Stimulated activated effector memory CD8-positive, alpha-beta T cell treated with anti-CD3 and anti-CD28 coated beads, Interleukin-12 subunit alpha, Interleukin-12 subunit beta, amount 100 ng/mL, for 72 hours (primary cell): ENCODE data around the gene SPATC1L.
"Not testable (repeated sequence)": the region's sequence is repeated elsewhere in the genome, so short reads cannot be mapped to it uniquely, and the experiment has no call there.

Experiments used
- ATAC-seq: fragments of 150-1000 bp; cut with Tn5 transposase; 2 replicates; pipeline ENCODE4 v1.10.0; 2021
- DNase-seq, 2 donors: peaks; one replicate each; pipeline ENCODE4 v3.0.0; 2021 to 2022; ENCODE audit warnings: low spot score in 2 of 2
- H3K27ac Mint-ChIP-seq: one replicate; pipeline ENCODE4 v1.8.0; 2022; ENCODE audit warnings: mild to moderate bottlenecking, mixed read lengths
- H3K36me3 Mint-ChIP-seq: one replicate; pipeline ENCODE4 v1.8.0; 2022; ENCODE audit warnings: mild to moderate bottlenecking, mixed read lengths
- H3K4me1 Mint-ChIP-seq: one replicate; pipeline ENCODE4 v1.8.0; 2022; ENCODE audit warnings: mixed read lengths
- H3K4me3 Mint-ChIP-seq: one replicate; pipeline ENCODE4 v1.8.0; 2022; ENCODE audit warnings: mild to moderate bottlenecking, mixed read lengths
- H3K9me3 Mint-ChIP-seq: one replicate; pipeline ENCODE4 v1.8.0; 2022; ENCODE audit warnings: mixed read lengths

Gene SPATC1L

GRCh38 chr21:46170436-46171193 is 13.6 kb downstream of the SPATC1L start:
- not testable (repeated sequence) for ATAC-seq, H3K9me3 Mint-ChIP-seq, H3K27ac Mint-ChIP-seq, H3K36me3 Mint-ChIP-seq, DNase-seq, H3K4me3 Mint-ChIP-seq, H3K4me1 Mint-ChIP-seq

GRCh38 chr21:46168659-46169386 is 15.4 kb downstream of the SPATC1L start:
- H3K27ac Mint-ChIP-seq, result no peak overlapping the region
- peaks cover 6% of the 10 kb centered on the region for H3K4me1 Mint-ChIP-seq
- no peaks in the 10 kb centered on the region for H3K36me3 Mint-ChIP-seq
- H3K4me3 Mint-ChIP-seq, result no peak overlapping the region
- no peaks in the 10 kb centered on the region for H3K9me3 Mint-ChIP-seq
- ATAC-seq (no peak), DNase-seq (no peak)

DNA sequence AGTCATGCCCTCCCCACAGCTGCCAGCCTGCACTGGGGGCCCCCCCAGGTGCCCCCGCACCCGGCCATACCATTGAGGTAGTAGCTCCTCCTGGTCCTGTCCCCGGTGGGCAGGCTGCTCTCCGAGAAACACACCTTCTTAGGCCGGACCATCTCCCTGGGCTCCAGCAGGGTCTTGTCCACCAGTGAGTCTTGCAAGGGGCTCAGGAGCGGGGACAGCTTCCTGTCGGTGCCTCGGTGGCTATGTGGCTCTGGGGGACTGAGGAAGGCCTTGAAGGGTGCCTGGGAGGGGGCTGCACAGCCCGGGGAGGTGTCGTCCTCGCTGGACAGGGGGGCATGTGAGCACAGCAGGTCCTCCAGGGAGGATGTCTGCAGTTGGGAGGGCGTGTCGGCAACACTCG is 16.0 kb downstream of the SPATC1L start:
- DNase-seq, result no peak

GRCh38 chr21:46165098-46165497 is 19.2 kb downstream of the SPATC1L start:
- H3K4me3 Mint-ChIP-seq, result no peak overlapping the region
- H3K36me3 Mint-ChIP-seq, result no peaks in the 10 kb centered on the region
- no peaks in the 10 kb centered on the region for H3K9me3 Mint-ChIP-seq
- ATAC-seq, result no peak
- no peak for DNase-seq
- H3K27ac Mint-ChIP-seq, result no peak overlapping the region
- no peaks in the 10 kb centered on the region for H3K4me1 Mint-ChIP-seq

More for the DNA sequence above, 16.0 kb downstream of the SPATC1L start:
- peaks cover 6% of the 10 kb centered on the region for H3K4me1 Mint-ChIP-seq
- no peaks in the 10 kb centered on the region for H3K36me3 Mint-ChIP-seq
- H3K4me3 Mint-ChIP-seq, result no peak overlapping the region
- H3K27ac Mint-ChIP-seq, result no peak overlapping the region
- no peak for ATAC-seq
- no peaks in the 10 kb centered on the region for H3K9me3 Mint-ChIP-seq

- H3K4me1 Mint-ChIP-seq, result no peaks in the 10 kb centered on the region
- H3K9me3 Mint-ChIP-seq, result no peaks in the 10 kb centered on the region
- H3K36me3 Mint-ChIP-seq, result no peaks in the 10 kb centered on the region
- DNase-seq (no peak), ATAC-seq (no peak)
- no peak overlapping the region for H3K27ac Mint-ChIP-seq
- no peak overlapping the region for H3K4me3 Mint-ChIP-seq
Observed at GRCh38 chr21:46163380-46163779, 20.9 kb downstream of the SPATC1L start.

DNA sequence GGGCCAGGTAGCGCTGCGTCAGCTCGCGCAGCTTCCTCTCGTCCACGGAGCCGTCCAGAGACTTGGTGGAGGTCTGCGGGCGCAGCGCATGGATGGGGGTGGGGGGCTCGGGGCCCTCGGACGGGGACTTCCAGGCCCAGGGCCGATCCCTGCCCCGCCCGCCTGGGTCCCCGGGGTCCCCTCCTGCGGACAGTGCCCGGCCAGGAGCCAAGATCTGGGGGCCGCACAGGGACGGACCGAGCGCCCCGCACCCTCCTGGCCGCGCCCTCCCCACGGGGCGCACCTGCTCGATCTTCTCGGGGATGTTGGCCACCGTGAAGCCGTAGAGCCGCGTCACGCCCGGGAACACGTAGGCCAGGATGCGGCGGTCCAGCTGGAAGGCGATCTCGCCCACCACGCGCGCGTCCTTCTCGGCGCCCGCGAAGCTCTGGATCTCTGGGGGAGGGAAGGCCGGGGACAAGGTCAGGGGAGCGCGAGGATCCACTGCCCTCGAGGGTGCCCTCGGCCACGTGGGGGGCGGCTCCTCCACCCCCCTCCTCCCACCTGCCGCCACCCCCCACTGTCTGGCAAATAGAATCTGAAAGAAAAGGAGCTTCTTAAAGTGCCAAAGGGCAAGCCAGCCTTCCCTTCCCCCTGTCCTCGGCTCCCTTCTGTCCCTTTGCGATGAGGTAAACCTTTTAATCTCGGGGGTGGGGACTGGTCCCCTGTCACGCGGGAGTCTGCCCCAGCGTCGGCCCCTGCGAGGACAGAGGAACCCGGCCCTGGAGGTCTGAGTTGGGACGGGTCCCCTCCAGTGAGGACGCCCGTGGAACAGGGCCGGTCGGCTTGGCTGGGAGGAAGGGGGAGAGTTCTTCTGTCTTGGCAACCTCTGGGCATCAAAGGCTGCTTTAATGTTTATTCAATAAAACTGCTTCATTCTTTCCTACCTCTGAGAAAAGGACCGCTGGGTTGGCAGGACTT is 22.3 kb downstream of the SPATC1L start:
- Mint-ChIP-seq H3K4me3 (no peak overlapping the region), H3K9me3 (no peaks in the 10 kb centered on the region), H3K36me3 (no peaks in the 10 kb centered on the region), H3K27ac (no peak overlapping the region), H3K4me1 (no peaks in the 10 kb centered on the region)
- DNase-seq, result no peak
- ATAC-seq, result no peak

- H3K27ac Mint-ChIP-seq, result no peak overlapping the region
- no peak overlapping the region for H3K4me3 Mint-ChIP-seq
- no peaks in the 10 kb centered on the region for H3K9me3 Mint-ChIP-seq
- H3K36me3 Mint-ChIP-seq, result no peaks in the 10 kb centered on the region
- DNase-seq (no peak), ATAC-seq (no peak)
- H3K4me1 Mint-ChIP-seq, result no peaks in the 10 kb centered on the region
Observed at GRCh38 chr21:46160907-46161632, 23.2 kb downstream of the SPATC1L start.

GRCh38 chr21:46160657-46160906 is 23.7 kb downstream of the SPATC1L start:
- ATAC-seq (no peak), DNase-seq (peak in 1 of 2 donors; percentile 48)
- Mint-ChIP-seq H3K4me3 (no peak overlapping the region), H3K36me3 (no peaks in the 10 kb centered on the region), H3K27ac (no peak overlapping the region), H3K4me1 (no peaks in the 10 kb centered on the region), H3K9me3 (no peaks in the 10 kb centered on the region)

GRCh38 chr21:46159841-46160656 is 24.2 kb downstream of the SPATC1L start:
- no peak overlapping the region for H3K4me3 Mint-ChIP-seq
- H3K4me1 Mint-ChIP-seq, result no peaks in the 10 kb centered on the region
- no peaks in the 10 kb centered on the region for H3K9me3 Mint-ChIP-seq
- H3K36me3 Mint-ChIP-seq, result no peaks in the 10 kb centered on the region
- no peak overlapping the region for H3K27ac Mint-ChIP-seq
- peak; percentile 1 to 48 for DNase-seq
- ATAC-seq, result peak; percentile 17

GRCh38 chr21:46159390-46159789 is 24.9 kb downstream of the SPATC1L start:
- H3K27ac Mint-ChIP-seq, result no peak overlapping the region
- no peak for ATAC-seq
- H3K4me1 Mint-ChIP-seq, result no peaks in the 10 kb centered on the region
- H3K9me3 Mint-ChIP-seq, result no peaks in the 10 kb centered on the region
- peak in 1 of 2 donors; percentile 47 for DNase-seq
- H3K36me3 Mint-ChIP-seq, result no peaks in the 10 kb centered on the region
- H3K4me3 Mint-ChIP-seq, result no peak overlapping the region

DNA sequence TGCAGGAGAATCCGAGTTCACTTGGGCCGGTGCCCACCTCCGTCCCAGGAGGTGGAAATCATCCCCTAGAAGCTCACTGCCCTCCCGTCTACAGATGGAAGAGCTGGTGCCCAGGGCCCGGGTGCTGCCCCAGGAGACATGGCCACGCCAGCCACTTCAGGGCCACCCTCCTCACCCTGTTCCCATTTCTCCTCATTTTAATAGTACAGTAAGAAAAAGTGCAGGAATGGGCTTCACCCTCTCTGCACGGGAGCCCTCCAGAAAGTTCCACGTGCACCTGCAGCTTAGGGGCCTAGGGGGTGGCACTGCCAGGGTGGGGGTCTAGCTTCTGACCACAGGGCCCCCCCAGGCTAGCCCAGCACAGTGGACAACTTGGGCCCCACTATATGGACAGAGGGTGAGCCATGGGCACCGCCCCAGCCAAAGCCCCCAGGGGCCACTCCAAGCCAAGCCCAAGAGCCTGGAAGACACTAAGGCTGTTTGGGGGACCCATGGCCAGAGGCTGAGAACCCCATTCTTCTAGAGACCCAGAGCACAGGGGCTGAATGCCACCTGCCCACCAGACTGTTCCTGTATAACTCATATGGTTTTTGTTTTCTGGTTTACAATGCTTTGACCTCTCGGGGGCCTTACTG is 25.5 kb downstream of the SPATC1L start:
- no peaks in the 10 kb centered on the region for H3K36me3 Mint-ChIP-seq
- H3K4me3 Mint-ChIP-seq, result no peak overlapping the region
- ATAC-seq (no peak), DNase-seq (peak in 1 of 2 donors; percentile 37)
- no peaks in the 10 kb centered on the region for H3K4me1 Mint-ChIP-seq
- no peaks in the 10 kb centered on the region for H3K9me3 Mint-ChIP-seq
- H3K27ac Mint-ChIP-seq, result no peak overlapping the region

DNA sequence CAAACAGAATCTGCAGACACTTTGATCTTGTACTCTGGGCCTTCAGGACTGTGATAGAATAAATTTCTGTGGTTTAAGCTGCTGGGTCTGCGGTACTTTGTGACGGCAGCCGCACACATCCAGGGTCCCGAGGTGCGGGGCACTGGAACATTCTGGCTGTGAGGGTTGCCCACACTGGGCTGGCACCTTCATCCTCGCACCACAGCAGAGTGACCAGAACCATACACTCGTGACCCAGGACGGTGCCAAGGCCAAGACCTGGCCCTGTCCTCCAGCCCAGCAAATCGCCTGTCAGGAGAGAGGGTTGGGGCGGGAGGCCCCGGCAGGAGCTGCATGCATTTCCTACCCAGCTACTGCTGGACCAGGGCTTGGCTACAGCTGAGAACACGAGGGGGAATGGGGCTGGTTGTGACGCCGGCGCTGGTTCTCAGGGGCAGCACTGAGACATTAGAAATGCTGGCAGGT is 26.2 kb downstream of the SPATC1L start:
- DNase-seq, result peak in 1 of 2 donors; percentile 38
- H3K36me3 Mint-ChIP-seq, result no peaks in the 10 kb centered on the region
- ATAC-seq, result no peak
- no peak overlapping the region for H3K27ac Mint-ChIP-seq
- H3K4me3 Mint-ChIP-seq, result no peak overlapping the region
- no peaks in the 10 kb centered on the region for H3K9me3 Mint-ChIP-seq
- H3K4me1 Mint-ChIP-seq, result no peaks in the 10 kb centered on the region

DNA sequence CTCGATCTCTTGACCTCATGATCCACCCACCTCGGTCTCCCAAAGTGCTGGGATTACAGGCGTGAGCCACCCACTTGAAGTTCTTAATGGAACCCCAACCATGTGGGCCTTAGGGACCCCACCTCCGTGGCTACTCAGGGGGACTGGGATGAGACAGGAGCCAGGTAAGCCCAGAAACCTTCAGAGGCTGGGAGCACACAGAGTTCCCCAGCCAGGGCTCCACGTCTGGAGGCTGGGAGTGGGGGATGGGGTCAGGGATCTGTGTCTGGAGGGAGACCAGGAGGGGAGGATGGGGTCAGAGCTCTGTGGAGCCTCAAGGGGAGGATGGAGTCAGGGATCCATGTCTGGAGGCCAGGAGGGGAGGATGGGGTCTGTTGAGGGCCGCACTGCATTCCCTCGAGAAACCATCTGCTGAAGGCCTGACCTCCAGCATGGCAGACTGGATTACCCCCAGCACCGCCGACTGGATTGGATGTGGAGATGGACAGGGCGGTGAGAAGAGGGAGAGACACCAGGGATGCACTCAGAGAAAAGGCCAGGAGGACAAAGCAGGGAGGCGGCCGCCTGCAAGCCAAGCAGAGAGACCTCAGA is 26.8 kb downstream of the SPATC1L start:
- no peaks in the 10 kb centered on the region for H3K36me3 Mint-ChIP-seq
- H3K4me1 Mint-ChIP-seq, result no peaks in the 10 kb centered on the region
- no peaks in the 10 kb centered on the region for H3K9me3 Mint-ChIP-seq
- no peak for ATAC-seq
- no peak overlapping the region for H3K4me3 Mint-ChIP-seq
- no peak overlapping the region for H3K27ac Mint-ChIP-seq
- DNase-seq, result no peak
